ENCODE measurements around the gene TRIM2.

TRIM2 gene

DNA sequence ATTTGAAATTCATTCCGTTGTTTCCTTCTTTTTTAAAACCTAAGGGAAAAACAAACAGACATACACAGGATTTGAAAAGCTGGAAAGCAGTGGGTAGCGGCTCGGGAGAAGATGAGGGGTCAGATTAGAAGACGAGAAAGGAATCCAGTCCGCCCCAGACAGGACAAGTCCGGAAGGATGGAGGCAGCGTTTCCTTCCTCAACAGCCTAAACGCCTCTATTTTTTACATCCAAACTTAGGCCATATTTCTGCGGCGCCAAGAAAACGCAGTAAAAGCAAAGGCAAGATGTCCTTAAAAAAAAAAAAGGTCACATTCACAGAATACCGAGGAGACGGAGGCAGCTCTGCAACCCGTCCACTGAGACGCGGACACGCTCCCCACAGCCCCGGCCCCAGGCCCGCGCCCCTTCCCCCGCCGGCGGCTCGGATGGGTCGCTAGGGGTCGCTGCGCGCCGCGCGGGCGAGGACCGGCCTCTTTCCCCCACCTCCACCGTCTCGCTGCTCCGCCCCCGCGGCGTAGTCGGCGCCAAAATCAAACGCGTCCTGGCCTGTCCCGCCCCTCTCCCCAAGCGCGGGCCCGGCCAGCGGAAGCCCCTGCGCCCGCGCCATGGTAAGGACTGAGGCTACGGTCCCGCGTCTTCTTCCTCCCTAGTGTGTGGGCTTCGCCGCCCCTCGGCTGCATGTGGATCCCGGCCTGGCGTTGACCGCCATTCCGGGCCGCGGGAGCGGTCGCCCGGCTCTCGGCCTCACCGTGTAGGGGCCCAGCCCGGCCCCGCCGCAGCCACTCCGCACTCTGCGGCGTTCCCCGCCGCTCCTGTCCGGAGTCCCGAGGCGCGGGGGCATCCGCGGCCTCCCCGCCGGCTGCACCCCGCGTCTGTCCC lies 140.1 kb downstream of the TRIM2 start, which contains the start of gene MND1:
TSS of gene MND1 (plus strand) at position 558 of the 881 bp plus-strand sequence. CDS start at position 608, 50 bp downstream.
- TF ChIP-seq GATA1 (IDR thresholded peaks at IDR 0.05; ENCODE audit: low read depth, low read length) = no peak
- peak; percentile 64 for TF ChIP-seq POLR2A (IDR thresholded peaks at IDR 0.05; ENCODE audit: low read length)
- peak; percentile 90 to 93 for DNase-seq

DNA sequence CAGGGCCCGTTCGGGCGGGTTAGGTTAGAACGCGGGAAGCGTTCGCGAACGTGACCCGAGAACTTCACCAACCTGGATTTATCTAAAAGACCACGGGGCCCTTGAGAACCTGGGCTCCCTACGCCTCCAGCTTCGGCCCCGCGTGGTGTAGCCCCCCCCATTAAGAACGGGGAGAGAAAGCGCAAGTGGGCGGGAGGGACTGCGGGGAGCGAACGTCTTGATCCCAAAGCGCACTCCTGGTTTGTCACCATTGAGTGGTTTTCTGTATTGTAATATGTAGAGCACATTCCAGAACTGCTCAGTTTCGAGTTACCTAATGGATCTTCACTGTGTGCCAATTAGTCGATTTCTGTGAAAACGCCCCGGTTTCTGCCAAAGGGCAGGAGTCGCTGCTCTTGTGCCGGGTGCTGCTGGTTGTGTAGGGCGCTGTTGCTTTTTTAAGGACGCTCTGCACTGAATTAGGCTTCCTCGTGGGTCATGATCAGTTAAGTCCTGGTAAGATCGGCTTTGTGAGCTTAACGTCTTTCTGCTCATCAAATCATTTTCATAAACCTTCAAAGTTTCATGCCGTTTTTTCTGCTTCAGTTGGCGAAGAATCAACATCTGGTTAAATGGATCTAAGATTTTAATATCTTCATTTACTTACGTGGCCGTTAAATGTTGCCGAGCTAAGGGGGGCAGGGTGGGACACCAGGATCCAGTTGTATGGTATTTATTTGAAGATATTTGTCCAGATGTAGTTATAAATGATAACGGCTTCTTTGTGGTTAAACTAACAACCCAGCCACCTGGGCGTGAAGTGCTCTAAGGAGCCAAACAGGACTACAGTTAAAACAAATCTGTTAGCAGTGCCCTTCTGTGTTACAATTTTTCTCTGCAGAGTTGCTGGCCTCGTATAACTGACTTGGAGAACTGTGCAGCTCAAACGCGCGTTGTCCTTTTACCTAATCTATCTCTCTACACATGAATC lies 141.1 kb downstream of the TRIM2 start:
- TF ChIP-seq GATA1 (IDR thresholded peaks at IDR 0.05; ENCODE audit: low read depth, low read length) = no peak
- TF ChIP-seq POLR2A (IDR thresholded peaks at IDR 0.05; ENCODE audit: low read length) = peak; percentile 13
- peak; percentile 82 to 83 for DNase-seq

DNA sequence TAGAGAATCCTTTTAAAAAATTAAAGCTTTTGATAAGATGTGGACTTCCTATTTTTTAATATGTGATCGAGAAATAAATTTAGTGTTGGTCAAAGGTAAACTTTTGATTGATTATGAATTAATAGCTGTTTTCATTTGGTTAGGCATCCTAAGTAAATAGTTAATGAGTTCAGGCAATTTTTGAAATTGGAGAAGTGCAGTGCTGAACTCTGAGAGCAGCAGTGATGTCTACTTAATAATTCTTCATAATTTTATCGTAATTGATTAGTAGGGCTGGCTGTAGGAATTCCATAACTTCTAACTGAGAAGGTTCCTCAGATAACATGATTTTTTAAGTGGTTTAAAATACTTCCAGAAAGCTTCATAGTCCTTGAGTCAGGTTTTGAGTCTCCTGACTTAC lies 141.8 kb downstream of the TRIM2 start:
- no peak for DNase-seq
- TF ChIP-seq POLR2A (IDR thresholded peaks at IDR 0.05; ENCODE audit: low read length) (no peak), GATA1 (IDR thresholded peaks at IDR 0.05; ENCODE audit: low read depth, low read length) (no peak)

DNA sequence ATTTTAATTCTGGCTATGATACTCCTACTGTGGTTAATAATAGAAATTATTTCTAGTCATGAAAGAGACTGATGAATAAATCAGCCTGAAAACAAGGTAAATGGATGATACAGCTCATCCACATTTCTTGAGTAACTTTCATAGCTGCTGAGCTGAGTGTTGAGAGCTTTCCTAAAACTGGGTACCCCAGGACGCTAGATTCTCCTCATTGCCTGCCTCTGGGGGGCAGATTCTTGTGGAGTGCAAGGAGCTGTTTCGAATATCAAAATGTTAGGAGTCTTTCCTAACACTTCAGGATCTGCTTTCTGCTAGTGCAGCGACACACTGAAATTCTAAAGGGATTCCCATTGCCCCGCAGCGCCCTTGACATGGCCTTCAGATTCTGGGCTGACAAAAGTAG lies 142.3 kb downstream of the TRIM2 start:
- DNase-seq = no peak
- TF ChIP-seq POLR2A (IDR thresholded peaks at IDR 0.05; ENCODE audit: low read length) (no peak), GATA1 (IDR thresholded peaks at IDR 0.05; ENCODE audit: low read depth, low read length) (no peak)

DNA sequence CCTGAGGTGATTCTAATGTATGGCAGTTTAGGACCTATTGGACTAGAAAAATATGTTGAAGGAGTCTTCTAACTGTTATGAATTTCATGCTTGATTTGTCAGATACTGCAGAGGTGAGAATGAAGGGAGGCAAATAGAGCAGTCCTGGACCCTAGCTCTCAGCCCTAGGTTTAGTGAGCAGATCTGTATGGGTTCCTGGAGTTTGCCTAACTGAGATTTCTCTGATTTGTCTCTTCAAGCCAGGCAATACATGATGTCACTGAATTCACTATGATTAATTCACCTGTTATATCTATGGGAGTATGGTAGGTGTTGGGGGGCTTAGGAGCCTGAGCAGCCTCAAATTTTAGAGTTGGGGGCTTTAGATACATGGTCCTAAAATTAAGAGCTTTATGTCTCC lies 142.9 kb downstream of the TRIM2 start:
- TF ChIP-seq GATA1 (IDR thresholded peaks at IDR 0.05; ENCODE audit: low read depth, low read length) (no peak), POLR2A (IDR thresholded peaks at IDR 0.05; ENCODE audit: low read length) (no peak)

DNA sequence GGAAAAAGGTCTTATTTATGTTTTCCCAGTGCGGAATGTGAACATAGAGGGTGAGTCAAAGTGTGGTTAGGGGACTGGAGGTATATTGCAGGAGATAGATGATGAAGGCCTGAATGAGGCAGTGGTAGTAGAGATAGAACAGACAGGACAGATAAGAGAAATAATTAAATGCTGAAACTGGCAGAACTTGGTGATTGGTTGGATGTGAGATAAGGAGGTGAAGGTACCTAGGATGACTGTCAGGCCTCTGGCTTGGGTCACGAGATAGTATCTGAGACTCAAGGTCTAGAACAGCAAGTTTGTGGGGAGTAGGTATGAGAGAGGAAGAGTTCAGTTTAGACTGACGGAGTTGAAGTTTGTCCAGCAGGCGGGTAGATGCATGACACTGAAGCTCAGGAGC lies 143.8 kb downstream of the TRIM2 start:
- peak; percentile 40 to 66 for DNase-seq
- TF ChIP-seq GATA1 (IDR thresholded peaks at IDR 0.05; ENCODE audit: low read depth, low read length) (no peak), POLR2A (IDR thresholded peaks at IDR 0.05; ENCODE audit: low read length) (no peak)

More for the DNA sequence above, 142.9 kb downstream of the TRIM2 start:
- no peak for DNase-seq

DNA sequence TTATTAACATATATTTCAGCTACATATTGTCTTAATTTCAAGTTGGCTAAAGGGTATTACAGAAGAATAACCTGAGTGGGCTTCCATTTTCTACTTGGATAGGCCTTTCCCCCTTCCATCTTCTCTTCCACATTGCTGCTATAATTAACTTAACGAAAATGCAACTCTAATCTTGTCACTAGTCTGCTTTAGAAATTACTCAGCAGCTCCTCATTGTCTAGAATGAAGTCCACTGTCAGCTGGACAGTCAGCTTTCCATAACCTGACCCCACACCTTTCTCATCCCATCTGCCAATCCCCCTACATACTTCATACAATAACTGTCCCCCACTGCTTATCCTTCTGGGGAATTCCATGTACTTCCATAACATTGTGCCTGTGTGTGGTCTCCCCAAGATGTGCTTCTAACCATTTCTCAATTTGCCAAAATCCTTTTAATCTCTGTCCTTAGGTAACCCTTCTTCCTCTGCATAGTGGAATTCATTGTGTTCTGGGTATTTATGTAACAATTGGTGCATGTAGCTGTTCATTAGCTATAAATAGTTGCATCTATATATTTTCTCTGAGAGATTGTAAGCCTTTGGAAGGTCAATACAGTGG lies 145.1 kb downstream of the TRIM2 start:
- TF ChIP-seq POLR2A (IDR thresholded peaks at IDR 0.05; ENCODE audit: low read length) (no peak), GATA1 (IDR thresholded peaks at IDR 0.05; ENCODE audit: low read depth, low read length) (no peak)
- no peak for DNase-seq

DNA sequence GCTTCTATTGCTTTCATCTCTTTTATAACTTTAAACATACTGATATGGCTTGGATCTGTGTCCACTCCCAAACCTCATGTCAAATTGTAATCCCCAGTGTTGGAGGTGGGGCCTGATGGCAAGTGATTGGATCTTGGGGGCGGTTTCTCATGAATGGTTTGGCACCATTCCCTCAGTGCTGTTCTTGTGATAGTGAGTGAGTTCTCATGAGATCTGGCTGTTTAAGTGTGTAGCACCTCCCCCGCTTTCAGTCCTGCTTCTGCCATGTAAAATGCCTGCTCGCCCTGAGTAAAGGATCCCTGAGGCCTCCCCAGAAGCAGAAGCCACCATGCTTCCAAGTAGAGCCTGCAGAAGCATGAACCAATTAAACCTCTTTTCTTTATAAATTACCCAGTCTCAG lies 157.9 kb downstream of the TRIM2 start:
- DNase-seq = peak; percentile 89 to 97

DNA sequence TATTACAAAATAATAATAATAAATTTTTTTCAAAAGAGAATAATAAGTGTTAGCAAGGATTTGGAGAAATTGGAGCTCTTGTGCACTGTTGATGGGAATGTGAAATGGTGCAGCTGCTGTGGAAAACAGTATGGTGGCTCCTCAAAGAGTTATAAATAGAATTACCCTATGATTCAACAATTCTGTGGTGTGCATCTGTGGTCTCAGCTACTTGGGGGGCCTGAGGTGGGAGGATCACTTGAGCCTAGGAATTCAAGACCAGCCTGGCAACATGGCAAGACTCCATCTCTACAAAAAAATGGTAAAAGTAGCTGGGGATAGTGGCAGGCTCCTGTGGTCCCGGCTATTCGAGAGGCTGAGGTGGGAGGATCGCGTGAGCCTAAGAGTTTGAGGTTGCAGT lies 159.8 kb downstream of the TRIM2 start:
- DNase-seq = no peak
- TF ChIP-seq GATA1 (IDR thresholded peaks at IDR 0.05; ENCODE audit: low read depth, low read length) (no peak), POLR2A (IDR thresholded peaks at IDR 0.05; ENCODE audit: low read length) (no peak)

More for the DNA sequence above, 157.9 kb downstream of the TRIM2 start:
- TF ChIP-seq GATA1 (IDR thresholded peaks at IDR 0.05; ENCODE audit: low read depth, low read length) (no peak), POLR2A (IDR thresholded peaks at IDR 0.05; ENCODE audit: low read length) (no peak)

DNA sequence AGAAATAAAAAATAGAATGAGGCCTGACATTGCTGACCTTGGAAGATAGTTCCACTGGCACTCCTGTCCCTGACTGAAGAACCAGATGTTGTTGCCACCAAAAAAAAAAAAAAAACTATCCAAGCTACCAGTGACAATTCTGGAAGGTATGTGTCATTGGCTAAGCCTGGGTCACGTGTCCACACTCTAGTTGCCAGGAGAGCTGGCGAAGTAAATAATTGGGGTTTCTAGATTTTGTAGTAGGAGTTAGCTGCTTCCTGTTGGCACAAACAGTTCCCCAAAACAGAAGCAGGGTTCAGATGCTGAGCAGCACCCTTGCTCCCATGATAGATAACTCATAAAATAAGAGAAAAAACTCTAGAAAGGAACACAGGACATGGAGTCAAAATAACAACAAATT lies 160.8 kb downstream of the TRIM2 start:
- TF ChIP-seq POLR2A (IDR thresholded peaks at IDR 0.05; ENCODE audit: low read length) (no peak), GATA1 (IDR thresholded peaks at IDR 0.05; ENCODE audit: low read depth, low read length) (no peak)
- peak in 1 of 2 experiments; percentile 25 for DNase-seq

DNA sequence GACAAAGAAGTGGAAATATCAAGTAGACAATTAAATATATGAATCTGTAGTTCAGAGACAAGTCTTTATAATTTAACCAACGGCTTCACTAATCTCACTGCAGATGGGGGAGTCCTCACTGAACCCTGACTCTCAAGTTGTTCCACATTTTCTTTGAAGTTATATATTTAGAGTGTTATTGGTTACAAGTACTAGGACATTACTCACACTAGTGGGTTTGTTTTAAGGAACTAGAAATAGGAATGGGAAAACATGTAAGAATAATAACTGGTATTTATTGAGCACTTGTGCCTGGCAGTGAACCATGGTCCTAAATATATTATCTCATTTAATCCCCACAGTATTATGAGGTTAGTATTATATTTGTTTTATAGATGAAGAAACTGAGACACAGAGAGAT lies 162.2 kb downstream of the TRIM2 start:
- DNase-seq = no peak
- TF ChIP-seq POLR2A (IDR thresholded peaks at IDR 0.05; ENCODE audit: low read length) (no peak), GATA1 (IDR thresholded peaks at IDR 0.05; ENCODE audit: low read depth, low read length) (no peak)

DNA sequence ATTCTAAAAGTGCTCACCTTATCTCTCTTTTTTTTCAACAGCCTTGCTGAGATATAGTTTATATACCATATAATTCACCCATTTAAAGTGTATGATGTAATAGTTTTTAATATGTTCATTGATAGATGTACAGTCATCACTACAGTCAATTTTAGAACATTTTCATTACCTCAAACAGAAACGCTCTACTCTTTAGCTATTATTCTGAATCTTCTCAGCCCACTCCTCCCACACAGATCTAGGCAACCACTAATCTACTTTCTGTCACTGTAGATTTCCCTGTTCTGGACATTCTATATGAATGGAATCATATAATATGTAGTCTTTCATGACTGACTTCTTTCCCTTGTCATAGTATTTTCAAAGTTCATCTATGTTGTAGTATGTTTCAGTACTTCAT lies 162.8 kb downstream of the TRIM2 start:
- no peak for DNase-seq
- no peak for TF ChIP-seq GATA1 (IDR thresholded peaks at IDR 0.05; ENCODE audit: low read depth, low read length)
- TF ChIP-seq POLR2A (IDR thresholded peaks at IDR 0.05; ENCODE audit: low read length) = no peak

DNA sequence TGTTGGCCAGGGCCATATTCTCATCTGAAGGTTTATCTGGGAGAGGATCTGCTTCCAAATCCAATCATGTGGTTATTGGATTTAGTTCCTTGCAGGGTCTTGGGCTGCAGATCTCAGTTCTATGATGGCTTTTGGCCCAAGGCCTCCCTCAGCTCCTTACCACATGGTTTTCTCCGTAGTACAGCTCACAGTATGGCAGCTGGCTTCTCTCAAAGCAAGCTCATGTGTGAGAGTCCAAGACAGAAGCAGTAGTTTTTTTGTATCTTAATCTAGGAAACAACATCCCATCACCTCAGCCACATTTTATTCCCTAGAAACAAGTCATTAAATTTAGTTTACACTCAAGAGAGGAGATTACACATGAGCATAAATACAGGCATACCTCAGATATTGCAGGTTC lies 164.8 kb downstream of the TRIM2 start:
- no peak for TF ChIP-seq POLR2A (IDR thresholded peaks at IDR 0.05; ENCODE audit: low read length)
- no peak for TF ChIP-seq GATA1 (IDR thresholded peaks at IDR 0.05; ENCODE audit: low read depth, low read length)
- DNase-seq = no peak
